ENCODE results near the gene TRIOBP.
"Not testable (repeated sequence)": the region's sequence is repeated elsewhere in the genome, so short reads cannot be mapped to it uniquely, and the experiment has no call there.

TRIOBP gene

GRCh38 chr22:37694131-37694530 is 2.7 kb upstream of the TRIOBP start:
- DNase-seq (ENCODE audit: low spot score): not testable (repeated sequence)

- DNase-seq (ENCODE audit: low spot score): not testable (repeated sequence)
Observed at GRCh38 chr22:37696260-37696656, 590 bp upstream of the TRIOBP start.

- no peak for DNase-seq (ENCODE audit: low spot score)
Observed at GRCh38 chr22:37697538-37697835, 639 bp downstream of the TRIOBP start.

GRCh38 chr22:37701141-37701786 is 4.4 kb downstream of the TRIOBP start:
- DNase-seq (ENCODE audit: low spot score): peak; percentile 29

- no peak for DNase-seq (ENCODE audit: low spot score)
Observed at GRCh38 chr22:37703906-37704305, 7.1 kb downstream of the TRIOBP start.

- DNase-seq (ENCODE audit: low spot score): no peak
Observed at GRCh38 chr22:37704645-37705044, 7.8 kb downstream of the TRIOBP start.

- DNase-seq (ENCODE audit: low spot score): no peak
Observed at GRCh38 chr22:37705205-37705604, 8.4 kb downstream of the TRIOBP start.

GRCh38 chr22:37708580-37709444 is 12.0 kb downstream of the TRIOBP start:
- no peak for DNase-seq (ENCODE audit: low spot score)

- DNase-seq (ENCODE audit: low spot score): no peak
Observed at GRCh38 chr22:37709445-37709765, 12.6 kb downstream of the TRIOBP start.

GRCh38 chr22:37710675-37711074 is 13.8 kb downstream of the TRIOBP start:
- DNase-seq (ENCODE audit: low spot score): no peak

GRCh38 chr22:37711490-37711889 is 14.6 kb downstream of the TRIOBP start:
- no peak for DNase-seq (ENCODE audit: low spot score)

GRCh38 chr22:37713761-37714160 is 16.9 kb downstream of the TRIOBP start:
- no peak for DNase-seq (ENCODE audit: low spot score)

- DNase-seq (ENCODE audit: low spot score): no peak
Observed at GRCh38 chr22:37714634-37715033, 17.8 kb downstream of the TRIOBP start.

GRCh38 chr22:37715760-37716159 is 18.9 kb downstream of the TRIOBP start:
- no peak for DNase-seq (ENCODE audit: low spot score)

GRCh38 chr22:37716708-37717107 is 19.9 kb downstream of the TRIOBP start:
- DNase-seq (ENCODE audit: low spot score): peak; percentile 33

GRCh38 chr22:37717235-37717634 is 20.4 kb downstream of the TRIOBP start:
- not testable (repeated sequence) for DNase-seq (ENCODE audit: low spot score)

GRCh38 chr22:37717746-37718305 is 21.0 kb downstream of the TRIOBP start:
- not testable (repeated sequence) for DNase-seq (ENCODE audit: low spot score)

GRCh38 chr22:37725551-37726240 is 28.8 kb downstream of the TRIOBP start:
- DNase-seq (ENCODE audit: low spot score): no peak

GRCh38 chr22:37726241-37726887 is 29.5 kb downstream of the TRIOBP start:
- DNase-seq (ENCODE audit: low spot score): peak; percentile 39

- no peak for DNase-seq (ENCODE audit: low spot score)
Observed at GRCh38 chr22:37728620-37729019, 31.8 kb downstream of the TRIOBP start.

- DNase-seq (ENCODE audit: low spot score): no peak
Observed at GRCh38 chr22:37731804-37732471, 35.1 kb downstream of the TRIOBP start.
